ENCODE measurements around the gene SORCS2.

DNA sequence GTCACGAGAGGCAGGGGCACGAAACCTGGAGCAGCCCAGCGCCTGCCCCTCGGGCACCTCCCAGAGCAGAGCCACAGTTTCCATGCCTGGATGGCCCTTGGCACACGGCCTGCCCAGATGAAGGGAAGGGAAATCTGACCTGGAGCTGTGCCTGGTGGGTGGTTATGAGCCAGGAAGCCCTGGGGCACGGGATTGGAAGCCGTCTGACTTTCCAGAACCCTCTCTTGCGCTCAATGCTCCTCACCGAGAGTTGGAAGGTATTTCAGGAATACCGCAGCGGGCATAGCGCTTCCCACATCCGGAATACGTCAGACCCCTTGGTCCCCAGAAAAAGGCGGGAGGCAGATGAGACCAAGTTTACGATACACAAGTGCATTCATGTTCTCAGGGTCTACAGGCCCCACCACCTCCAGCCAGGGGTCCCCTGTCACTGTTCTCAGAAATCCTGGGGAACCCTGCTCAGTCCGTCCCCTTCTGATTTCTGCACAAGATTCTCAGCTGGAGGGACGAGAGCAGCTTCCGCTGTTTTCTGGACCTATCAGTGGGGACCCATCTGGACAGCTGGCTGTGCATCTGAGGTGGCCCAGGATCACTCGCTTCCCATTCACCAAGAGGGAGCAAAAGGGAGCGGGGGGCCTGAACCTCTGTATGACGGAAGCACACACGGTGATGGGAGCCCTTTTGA, 574.5 kb downstream of the SORCS2 start:
- TF ChIP-seq POLR2AphosphoS5 (IDR thresholded peaks at IDR 0.05; ENCODE audit: low read depth, low read length) (no peak), TAF1 (IDR thresholded peaks at IDR 0.05; ENCODE audit: borderline replicate concordance, insufficient read depth, low read length) (no peak), SIN3A (IDR thresholded peaks at IDR 0.05; ENCODE audit: borderline replicate concordance, insufficient read depth, low read length) (no peak), FOXP2 (optimal IDR thresholded peaks at IDR 0.05; ENCODE audit: borderline replicate concordance, extremely low read depth, extremely low read length, insufficient read depth) (no peak)
- TF ChIP-seq, protein P1, sequence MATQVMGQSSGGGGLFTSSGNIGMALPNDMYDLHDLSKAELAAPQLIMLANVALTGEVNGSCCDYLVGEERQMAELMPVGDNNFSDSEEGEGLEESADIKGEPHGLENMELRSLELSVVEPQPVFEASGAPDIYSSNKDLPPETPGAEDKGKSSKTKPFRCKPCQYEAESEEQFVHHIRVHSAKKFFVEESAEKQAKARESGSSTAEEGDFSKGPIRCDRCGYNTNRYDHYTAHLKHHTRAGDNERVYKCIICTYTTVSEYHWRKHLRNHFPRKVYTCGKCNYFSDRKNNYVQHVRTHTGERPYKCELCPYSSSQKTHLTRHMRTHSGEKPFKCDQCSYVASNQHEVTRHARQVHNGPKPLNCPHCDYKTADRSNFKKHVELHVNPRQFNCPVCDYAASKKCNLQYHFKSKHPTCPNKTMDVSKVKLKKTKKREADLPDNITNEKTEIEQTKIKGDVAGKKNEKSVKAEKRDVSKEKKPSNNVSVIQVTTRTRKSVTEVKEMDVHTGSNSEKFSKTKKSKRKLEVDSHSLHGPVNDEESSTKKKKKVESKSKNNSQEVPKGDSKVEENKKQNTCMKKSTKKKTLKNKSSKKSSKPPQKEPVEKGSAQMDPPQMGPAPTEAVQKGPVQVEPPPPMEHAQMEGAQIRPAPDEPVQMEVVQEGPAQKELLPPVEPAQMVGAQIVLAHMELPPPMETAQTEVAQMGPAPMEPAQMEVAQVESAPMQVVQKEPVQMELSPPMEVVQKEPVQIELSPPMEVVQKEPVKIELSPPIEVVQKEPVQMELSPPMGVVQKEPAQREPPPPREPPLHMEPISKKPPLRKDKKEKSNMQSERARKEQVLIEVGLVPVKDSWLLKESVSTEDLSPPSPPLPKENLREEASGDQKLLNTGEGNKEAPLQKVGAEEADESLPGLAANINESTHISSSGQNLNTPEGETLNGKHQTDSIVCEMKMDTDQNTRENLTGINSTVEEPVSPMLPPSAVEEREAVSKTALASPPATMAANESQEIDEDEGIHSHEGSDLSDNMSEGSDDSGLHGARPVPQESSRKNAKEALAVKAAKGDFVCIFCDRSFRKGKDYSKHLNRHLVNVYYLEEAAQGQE (IDR thresholded peaks at IDR 0.05; ENCODE audit: insufficient read depth in 1 of 2, low read depth in 2 of 2, low read length in 2 of 2) = no peak

All from PFSK-1 (cell line).